Activated T-helper 17 cell treated with anti-CD3 and anti-CD28 coated beads, Interleukin-2, amount 50 U/mL, for 72 hours (primary cell): ENCODE results near the gene SLC17A3. TPM values are rescaled to one million over a fixed set of nuclear protein-coding genes. Genes with fewer than 3 reads are reported as not detected.

ENCODE experiments used
- ATAC-seq: fragments of 150-1000 bp; cut with Tn5 transposase; replicated peaks from 2 replicates; pipeline ENCODE4 v1.10.0; 2021; ENCODE audit warnings: mild to moderate bottlenecking, moderate library complexity
- H3K27ac Mint-ChIP-seq: one replicate; pipeline ENCODE4 v1.8.0; 2022; ENCODE audit warnings: mixed read lengths
- H3K27me3 Mint-ChIP-seq: one replicate; pipeline ENCODE4 v1.8.0; 2022; ENCODE audit warnings: mixed read lengths
- H3K36me3 Mint-ChIP-seq: one replicate; pipeline ENCODE4 v1.8.0; 2022; ENCODE audit warnings: low read depth, mild to moderate bottlenecking, mixed read lengths
- H3K4me1 Mint-ChIP-seq: one replicate; pipeline ENCODE4 v1.8.0; 2022; ENCODE audit warnings: mixed read lengths
- H3K4me3 Mint-ChIP-seq: one replicate; pipeline ENCODE4 v1.8.0; 2022; ENCODE audit warnings: mild to moderate bottlenecking, mixed read lengths
- H3K9me3 Mint-ChIP-seq: one replicate; pipeline ENCODE4 v1.8.0; 2022; ENCODE audit warnings: mixed read lengths
- total RNA-seq, 2 donors: library from RNA; stranded (reverse); gene quantifications; one replicate each; pipeline ENCODE4 v1.2.3, GENCODE V29; 2022

Gene SLC17A3
- total RNA-seq, result under 1 TPM; 0.21 to 0.67 TPM

GRCh38 chr6:25874118-25874517 lies at the start of gene SLC17A3:
SLC17A3 (minus strand) TSS chr6:25874243; CDS start chr6:25868387, 5,856 bp downstream.
- no peaks in the 10 kb centered on the region for H3K36me3 Mint-ChIP-seq
- H3K4me3 Mint-ChIP-seq, result peak within 1 kb of the TSS; percentile 3
- H3K27ac Mint-ChIP-seq, result no peak within 1 kb of the TSS
- no peaks in the 10 kb centered on the region for H3K9me3 Mint-ChIP-seq
- H3K4me1 Mint-ChIP-seq, result peaks cover 14% of the 10 kb centered on the region
- ATAC-seq, result no peak
- peaks cover 3% of the 10 kb centered on the region for H3K27me3 Mint-ChIP-seq

DNA sequence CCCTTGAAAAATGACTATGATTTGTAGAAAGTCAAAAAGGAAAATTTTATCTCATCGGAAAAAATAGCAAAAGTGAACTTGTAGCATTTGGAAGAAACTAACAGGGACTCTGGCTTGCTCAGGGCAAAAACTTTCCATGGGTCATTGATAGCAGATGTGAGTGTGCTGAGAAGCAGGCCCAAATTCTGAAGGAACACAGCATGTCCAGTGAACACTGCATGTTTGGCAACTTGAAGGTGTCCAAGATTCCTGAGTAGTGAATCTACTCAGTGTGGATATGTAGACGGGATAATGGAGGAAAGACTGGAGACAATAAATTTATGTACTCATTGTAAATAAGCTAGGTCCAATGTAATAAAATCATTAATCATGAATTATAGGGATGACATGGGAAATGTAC lies 48.3 kb upstream of the SLC17A3 start:
- Mint-ChIP-seq H3K27me3 (no peaks in the 10 kb centered on the region), H3K4me3 (no peak overlapping the region), H3K4me1 (peaks cover 9% of the 10 kb centered on the region), H3K36me3 (no peaks in the 10 kb centered on the region), H3K27ac (no peak overlapping the region), H3K9me3 (peaks cover 4% of the 10 kb centered on the region)
- no peak for ATAC-seq

- H3K36me3 Mint-ChIP-seq, result no peaks in the 10 kb centered on the region
- H3K27ac Mint-ChIP-seq, result no peak overlapping the region
- no peaks in the 10 kb centered on the region for H3K27me3 Mint-ChIP-seq
- no peak for ATAC-seq
- peaks cover 4% of the 10 kb centered on the region for H3K9me3 Mint-ChIP-seq
- H3K4me1 Mint-ChIP-seq, result peaks cover 9% of the 10 kb centered on the region
- H3K4me3 Mint-ChIP-seq, result no peak overlapping the region
These were observed 47.6 kb upstream of the SLC17A3 start for GRCh38 chr6:25921525-25922203.

DNA sequence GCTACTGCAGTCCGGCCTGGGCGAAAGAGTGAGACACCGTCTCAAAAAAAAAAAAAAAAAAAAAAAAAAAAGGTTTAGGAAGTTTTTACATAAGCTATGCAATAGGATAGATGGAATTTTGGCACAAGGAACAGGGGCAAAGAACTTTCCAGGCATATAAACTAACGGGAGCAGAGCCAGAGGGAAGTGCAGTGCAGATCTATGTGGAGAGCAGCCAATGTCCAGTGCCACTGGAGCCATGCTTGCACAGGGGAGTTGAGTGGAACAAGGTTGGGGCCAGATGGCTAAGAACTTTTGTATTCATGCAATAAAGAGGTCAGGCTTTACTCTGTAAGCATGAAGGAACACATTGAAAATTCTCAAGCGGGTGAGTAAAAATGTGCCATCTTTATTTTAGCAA lies 45.6 kb upstream of the SLC17A3 start:
- no peak overlapping the region for H3K4me3 Mint-ChIP-seq
- peaks cover 4% of the 10 kb centered on the region for H3K9me3 Mint-ChIP-seq
- ATAC-seq, result no peak
- no peaks in the 10 kb centered on the region for H3K27me3 Mint-ChIP-seq
- H3K4me1 Mint-ChIP-seq, result peaks cover 9% of the 10 kb centered on the region
- no peak overlapping the region for H3K27ac Mint-ChIP-seq
- no peaks in the 10 kb centered on the region for H3K36me3 Mint-ChIP-seq

GRCh38 chr6:25918083-25918683 lies 44.1 kb upstream of the SLC17A3 start:
- H3K4me1 Mint-ChIP-seq, result peaks cover 19% of the 10 kb centered on the region
- H3K36me3 Mint-ChIP-seq, result no peaks in the 10 kb centered on the region
- H3K9me3 Mint-ChIP-seq, result peaks cover 4% of the 10 kb centered on the region
- peak overlapping the region; percentile 47 for H3K4me3 Mint-ChIP-seq
- no peaks in the 10 kb centered on the region for H3K27me3 Mint-ChIP-seq
- H3K27ac Mint-ChIP-seq, result peak overlapping the region; percentile 75
- peak; percentile 80 for ATAC-seq

GRCh38 chr6:25916789-25917490 lies 42.9 kb upstream of the SLC17A3 start:
- Mint-ChIP-seq H3K36me3 (no peaks in the 10 kb centered on the region), H3K9me3 (peaks cover 4% of the 10 kb centered on the region), H3K27me3 (no peaks in the 10 kb centered on the region), H3K27ac (no peak overlapping the region), H3K4me3 (no peak overlapping the region), H3K4me1 (peaks cover 19% of the 10 kb centered on the region)
- ATAC-seq, result no peak

DNA sequence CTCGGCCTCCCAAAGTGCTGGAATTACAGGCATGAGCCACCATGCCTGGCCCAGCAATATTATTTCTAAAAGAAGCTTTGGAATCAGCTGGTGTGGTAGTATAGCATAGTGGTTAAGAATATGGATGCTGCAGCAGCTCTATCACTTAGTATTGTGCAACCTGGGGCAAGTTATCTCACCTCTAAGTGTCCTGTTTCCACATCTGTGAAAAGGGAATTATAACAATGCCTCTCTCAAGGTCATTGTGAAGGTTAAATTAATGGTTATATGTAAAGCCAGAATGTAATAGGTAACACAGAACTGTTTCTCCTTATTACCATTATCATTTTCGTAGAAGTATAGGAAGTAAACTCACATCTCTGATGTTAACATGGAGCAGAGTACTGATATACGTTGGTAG lies 42.3 kb upstream of the SLC17A3 start:
- peaks cover 19% of the 10 kb centered on the region for H3K4me1 Mint-ChIP-seq
- H3K27ac Mint-ChIP-seq, result no peak overlapping the region
- no peak for ATAC-seq
- H3K9me3 Mint-ChIP-seq, result peaks cover 4% of the 10 kb centered on the region
- no peaks in the 10 kb centered on the region for H3K27me3 Mint-ChIP-seq
- H3K4me3 Mint-ChIP-seq, result no peak overlapping the region
- no peaks in the 10 kb centered on the region for H3K36me3 Mint-ChIP-seq

GRCh38 chr6:25913741-25914140 lies 39.7 kb upstream of the SLC17A3 start:
- peak overlapping the region; percentile 13 for H3K4me3 Mint-ChIP-seq
- H3K4me1 Mint-ChIP-seq, result peaks cover 19% of the 10 kb centered on the region
- H3K27ac Mint-ChIP-seq, result peak overlapping the region; percentile 4
- no peaks in the 10 kb centered on the region for H3K27me3 Mint-ChIP-seq
- H3K9me3 Mint-ChIP-seq, result peaks cover 4% of the 10 kb centered on the region
- H3K36me3 Mint-ChIP-seq, result no peaks in the 10 kb centered on the region
- peak; percentile 64 for ATAC-seq

DNA sequence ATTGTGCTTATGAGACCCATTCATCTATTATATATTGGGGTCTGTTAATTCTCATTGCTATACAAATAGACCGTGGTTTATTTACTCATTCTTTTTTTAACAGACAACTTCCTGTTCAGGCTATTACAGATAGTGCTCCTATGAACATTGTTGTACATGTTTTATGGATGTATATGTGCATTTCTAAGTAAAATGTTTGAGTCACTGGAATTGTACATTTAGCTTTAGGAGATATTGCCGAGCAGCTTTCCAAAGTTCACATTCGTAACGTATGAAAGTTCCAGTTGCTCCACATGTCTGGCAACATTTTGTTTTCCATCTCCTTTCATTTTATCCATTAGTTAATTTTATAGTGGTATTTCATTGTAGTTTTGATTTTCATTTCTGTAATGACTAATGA lies 37.3 kb upstream of the SLC17A3 start:
- H3K27ac Mint-ChIP-seq, result no peak overlapping the region
- ATAC-seq, result no peak
- H3K9me3 Mint-ChIP-seq, result no peaks in the 10 kb centered on the region
- no peaks in the 10 kb centered on the region for H3K36me3 Mint-ChIP-seq
- peaks cover 13% of the 10 kb centered on the region for H3K4me1 Mint-ChIP-seq
- peaks cover 3% of the 10 kb centered on the region for H3K27me3 Mint-ChIP-seq
- peak overlapping the region; percentile 2 for H3K4me3 Mint-ChIP-seq

- peaks cover 3% of the 10 kb centered on the region for H3K4me1 Mint-ChIP-seq
- ATAC-seq, result no peak
- no peak overlapping the region for H3K4me3 Mint-ChIP-seq
- no peak overlapping the region for H3K27ac Mint-ChIP-seq
- H3K27me3 Mint-ChIP-seq, result peaks cover 8% of the 10 kb centered on the region
- H3K9me3 Mint-ChIP-seq, result no peaks in the 10 kb centered on the region
- no peaks in the 10 kb centered on the region for H3K36me3 Mint-ChIP-seq
These were observed 33.5 kb upstream of the SLC17A3 start for GRCh38 chr6:25907475-25908014.

- ATAC-seq, result no peak
- Mint-ChIP-seq H3K4me3 (no peak overlapping the region), H3K27ac (no peak overlapping the region), H3K9me3 (no peaks in the 10 kb centered on the region), H3K27me3 (peaks cover 8% of the 10 kb centered on the region), H3K36me3 (no peaks in the 10 kb centered on the region), H3K4me1 (peaks cover 3% of the 10 kb centered on the region)
These were observed 29.5 kb upstream of the SLC17A3 start for GRCh38 chr6:25903467-25904099.

DNA sequence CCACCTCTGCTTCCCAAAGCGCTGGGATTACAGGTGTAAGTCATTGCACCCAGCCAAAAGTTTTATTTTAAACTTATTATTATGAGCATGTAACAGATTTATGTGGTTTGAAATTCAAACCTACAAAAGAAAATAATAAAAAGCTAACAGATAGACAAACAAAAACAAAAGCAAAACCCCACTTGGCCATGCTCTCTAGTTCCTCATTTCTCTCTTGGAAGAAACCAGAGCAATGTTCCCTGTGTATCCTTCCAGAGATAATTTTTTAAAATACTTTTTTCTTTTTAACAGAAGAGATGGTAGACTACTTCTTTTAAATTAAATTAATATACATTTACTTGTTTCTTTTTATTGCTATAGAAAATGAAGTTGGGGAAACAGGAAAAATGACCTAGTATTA lies 28.0 kb upstream of the SLC17A3 start:
- ATAC-seq, result no peak
- Mint-ChIP-seq H3K27me3 (peaks cover 5% of the 10 kb centered on the region), H3K36me3 (no peaks in the 10 kb centered on the region), H3K27ac (no peak overlapping the region), H3K9me3 (no peaks in the 10 kb centered on the region), H3K4me3 (no peak overlapping the region), H3K4me1 (no peaks in the 10 kb centered on the region)

- H3K27ac Mint-ChIP-seq, result no peak overlapping the region
- no peaks in the 10 kb centered on the region for H3K36me3 Mint-ChIP-seq
- no peak overlapping the region for H3K4me3 Mint-ChIP-seq
- peaks cover 5% of the 10 kb centered on the region for H3K27me3 Mint-ChIP-seq
- H3K4me1 Mint-ChIP-seq, result no peaks in the 10 kb centered on the region
- no peak for ATAC-seq
- no peaks in the 10 kb centered on the region for H3K9me3 Mint-ChIP-seq
These were observed 26.8 kb upstream of the SLC17A3 start for GRCh38 chr6:25900843-25901242.

DNA sequence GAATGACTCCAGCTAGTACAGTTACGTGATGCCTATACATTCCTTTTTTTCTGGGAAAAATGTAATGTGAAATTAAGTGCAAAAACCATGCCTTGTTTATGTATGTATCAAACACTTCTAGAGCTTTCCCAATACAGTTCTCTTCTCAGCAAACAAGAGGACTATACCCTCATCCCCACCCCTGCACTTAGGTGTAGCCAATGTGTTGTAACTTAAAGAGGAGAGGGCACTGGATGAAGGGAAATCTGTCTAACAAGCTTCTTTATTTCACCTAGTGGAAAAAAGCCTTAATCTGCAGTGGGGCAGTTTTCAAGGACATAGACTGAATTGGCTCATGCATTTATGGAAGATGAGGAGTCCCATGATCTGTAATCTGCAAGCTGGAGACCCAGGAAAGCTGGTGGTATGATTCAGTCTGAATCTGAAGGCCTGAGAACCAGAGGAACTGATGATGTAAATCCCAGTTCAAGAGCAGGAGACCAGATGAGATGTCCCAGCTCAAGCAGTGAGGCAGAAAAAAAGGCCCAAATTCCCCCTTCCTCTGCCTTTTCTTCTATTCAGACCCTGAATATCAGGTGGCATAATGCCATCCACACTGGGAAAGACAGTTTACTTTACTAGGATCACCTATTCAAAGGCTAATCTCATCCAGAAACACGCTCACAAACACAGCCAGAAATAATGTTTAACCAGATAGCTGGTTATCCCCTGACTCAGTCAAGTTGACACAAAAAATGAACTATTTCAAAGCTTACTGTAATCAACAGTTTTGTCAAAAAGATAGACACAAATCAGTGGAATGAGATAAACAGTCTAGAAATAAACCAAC lies 25.8 kb upstream of the SLC17A3 start:
- no peaks in the 10 kb centered on the region for H3K4me1 Mint-ChIP-seq
- H3K36me3 Mint-ChIP-seq, result no peaks in the 10 kb centered on the region
- peaks cover 5% of the 10 kb centered on the region for H3K27me3 Mint-ChIP-seq
- no peak overlapping the region for H3K27ac Mint-ChIP-seq
- ATAC-seq, result no peak
- H3K4me3 Mint-ChIP-seq, result no peak overlapping the region
- H3K9me3 Mint-ChIP-seq, result no peaks in the 10 kb centered on the region
